Right atrium auricular region (tissue), 2 donors: ENCODE data around the gene WFDC13. TPM values are rescaled to one million over a fixed set of nuclear protein-coding genes. Genes with fewer than 3 reads are reported as not detected.
"Not testable (repeated sequence)": the region's sequence is repeated elsewhere in the genome, so short reads cannot be mapped to it uniquely, and the experiment has no call there.

Experiments
- DNase-seq: peaks from one replicate; pipeline ENCODE4 v3.0.0-alpha.2; 2019; ENCODE audit warnings: low spot score
- H3K27ac ChIP-seq, 2 donors: fragments of 200-600 bp; sonication (generic); 1 replicate in 1 of 2; 2 replicates in 1 of 2; pipeline ENCODE4 v1.5.1; 2016 to 2019
- H3K27me3 ChIP-seq, 2 donors: fragments of 200-600 bp; sonication (generic); one replicate each; pipeline versions ENCODE4 v1.5.1 to v1.6.0; 2017 to 2019
- H3K36me3 ChIP-seq: fragments of 200-600 bp; sonication (generic); one replicate; pipeline ENCODE4 v1.5.1; 2016
- H3K4me1 ChIP-seq, 2 donors: fragments of 200-600 bp; sonication (generic); one replicate each; pipeline versions ENCODE4 v1.5.1 to v1.6.0; 2017 to 2019
- H3K4me3 ChIP-seq, 2 donors: fragments of 200-600 bp; sonication (generic); 1 replicate in 1 of 2; 2 replicates in 1 of 2; pipeline ENCODE4 v1.5.1; 2017 to 2019; ENCODE audit warnings: mild to moderate bottlenecking in 1 of 2, moderate library complexity in 1 of 2
- H3K9me3 ChIP-seq, 2 donors: fragments of 200-600 bp; sonication (generic); one replicate each; pipeline ENCODE4 v1.5.1; 2019
- CTCF ChIP-seq, 2 donors: fragments of 200-600 bp; sonication (generic); IDR thresholded peaks; one replicate each; pipeline ENCODE4 v1.5.1; 2019; ENCODE audit warnings: antibody characterized with exemption in 2 of 2
- total RNA-seq, 2 donors: library from RNA; depleted of rRNA; stranded (reverse); fragments of >200 nt; gene quantifications; one replicate each; pipeline ENCODE4 v1.1.0, GENCODE V29; 2016

The WFDC13 gene
- total RNA-seq, 2 donors from 2014 or later: not detected

GRCh38 chr20:45695496-45695895 lies 6.3 kb upstream of the WFDC13 start:
- Histone ChIP-seq H3K9me3 (no peaks in the 10 kb centered on the region), H3K4me3 (no peak overlapping the region), H3K4me1 (no peaks in the 10 kb centered on the region), H3K27me3 (no peaks in the 10 kb centered on the region), H3K36me3 (no peaks in the 10 kb centered on the region), H3K27ac (no peak overlapping the region)
- DNase-seq: no peak
- TF ChIP-seq CTCF (IDR thresholded peaks at IDR 0.05): no peak

- Histone ChIP-seq H3K27me3 (no peaks in the 10 kb centered on the region), H3K9me3 (no peaks in the 10 kb centered on the region), H3K4me1 (no peaks in the 10 kb centered on the region), H3K27ac (no peak overlapping the region), H3K36me3 (no peaks in the 10 kb centered on the region), H3K4me3 (no peak overlapping the region)
- TF ChIP-seq CTCF (IDR thresholded peaks at IDR 0.05): no peak
- no peak for DNase-seq
These were observed 734 bp upstream of the WFDC13 start for GRCh38 chr20:45701104-45701503.

GRCh38 chr20:45704969-45705637 lies 3.3 kb downstream of the WFDC13 start, which contains the start of gene WFDC10B:
Gene WFDC10B (minus strand): TSS chr20:45705019. CDS start chr20:45685992, 19,027 bp downstream.
- Histone ChIP-seq H3K9me3 (no peaks in the 10 kb centered on the region), H3K27me3 (no peaks in the 10 kb centered on the region), H3K4me3 (no peak within 1 kb of the TSS), H3K36me3 (no peaks in the 10 kb centered on the region), H3K27ac (no peak within 1 kb of the TSS), H3K4me1 (no peaks in the 10 kb centered on the region)
- DNase-seq: no peak
- no peak for TF ChIP-seq CTCF (IDR thresholded peaks at IDR 0.05)

- H3K27ac ChIP-seq, H3K27me3 ChIP-seq, H3K4me3 ChIP-seq, DNase-seq, H3K4me1 ChIP-seq, H3K9me3 ChIP-seq, H3K36me3 ChIP-seq: not testable (repeated sequence)
These were observed 14.4 kb downstream of the WFDC13 start for GRCh38 chr20:45716141-45716688.

- no peaks in the 10 kb centered on the region for H3K4me1 ChIP-seq
- no peaks in the 10 kb centered on the region for H3K27me3 ChIP-seq
- no peak for DNase-seq
- TF ChIP-seq CTCF (IDR thresholded peaks at IDR 0.05): no peak
- no peaks in the 10 kb centered on the region for H3K36me3 ChIP-seq
- H3K27ac ChIP-seq: no peak within 1 kb of the TSS
- H3K4me3 ChIP-seq: no peak within 1 kb of the TSS
- no peaks in the 10 kb centered on the region for H3K9me3 ChIP-seq
These were observed 20.2 kb downstream of the WFDC13 start, which contains the start of gene SPINT4 for GRCh38 chr20:45722047-45722446. Gene SPINT4 (plus strand): TSS chr20:45722347. CDS start chr20:45722368, 21 bp downstream.

GRCh38 chr20:45725134-45725533 lies 23.3 kb downstream of the WFDC13 start:
- Histone ChIP-seq H3K9me3 (no peaks in the 10 kb centered on the region), H3K27me3 (no peaks in the 10 kb centered on the region), H3K4me1 (no peaks in the 10 kb centered on the region), H3K4me3 (no peak overlapping the region), H3K27ac (no peak overlapping the region), H3K36me3 (no peaks in the 10 kb centered on the region)
- TF ChIP-seq CTCF (IDR thresholded peaks at IDR 0.05): no peak
- no peak for DNase-seq
